Measurements from ENCODE around the gene MED8. TPM values are rescaled to one million over a fixed set of nuclear protein-coding genes. Genes with fewer than 3 reads are reported as not detected.
"Not testable (repeated sequence)": the region's sequence is repeated elsewhere in the genome, so short reads cannot be mapped to it uniquely, and the experiment has no call there.

The MED8 gene
- total and polyA plus RNA-seq, 2 donors from 2014 or later, result 36.5 to 44.3 TPM

DNA sequence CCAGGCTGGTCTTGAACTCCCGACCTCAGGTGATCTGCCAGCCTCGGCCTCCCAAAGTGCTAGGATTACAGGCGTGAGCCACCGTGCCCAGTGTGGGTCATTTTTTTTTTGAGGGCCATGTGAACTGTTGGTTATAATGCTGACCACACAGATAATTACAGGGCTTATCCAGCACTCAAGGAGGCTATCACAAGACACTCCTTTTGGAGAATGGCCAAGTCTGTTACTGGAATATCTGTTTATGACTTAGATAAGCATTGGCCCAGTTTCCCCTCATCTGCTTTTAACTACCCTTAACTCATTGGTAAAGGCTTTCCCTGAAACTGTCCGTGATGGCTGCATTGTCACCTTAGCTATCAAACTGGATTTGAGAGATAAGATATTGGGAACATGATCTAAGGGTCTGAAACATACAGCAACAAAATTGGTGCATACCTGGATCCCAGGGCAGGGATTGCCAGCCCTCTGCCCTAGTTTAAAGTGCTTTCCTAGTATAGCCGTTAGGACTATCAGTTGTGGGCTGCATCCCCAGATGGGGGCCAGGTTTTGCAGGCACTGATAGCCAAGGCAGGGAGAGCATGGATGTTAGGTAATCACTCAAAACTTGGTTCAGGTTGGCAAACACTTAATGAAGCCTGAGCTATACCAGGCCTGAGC lies 15.7 kb upstream of the MED8 start:
- H3K4me3 ChIP-seq (ENCODE audit: low read length in 3 of 3), result no peak overlapping the region
- DNase-seq, result no peak
- no peak overlapping the region for H3K9ac ChIP-seq (ENCODE audit: low read length in 3 of 3)
- TF ChIP-seq, protein P1, sequence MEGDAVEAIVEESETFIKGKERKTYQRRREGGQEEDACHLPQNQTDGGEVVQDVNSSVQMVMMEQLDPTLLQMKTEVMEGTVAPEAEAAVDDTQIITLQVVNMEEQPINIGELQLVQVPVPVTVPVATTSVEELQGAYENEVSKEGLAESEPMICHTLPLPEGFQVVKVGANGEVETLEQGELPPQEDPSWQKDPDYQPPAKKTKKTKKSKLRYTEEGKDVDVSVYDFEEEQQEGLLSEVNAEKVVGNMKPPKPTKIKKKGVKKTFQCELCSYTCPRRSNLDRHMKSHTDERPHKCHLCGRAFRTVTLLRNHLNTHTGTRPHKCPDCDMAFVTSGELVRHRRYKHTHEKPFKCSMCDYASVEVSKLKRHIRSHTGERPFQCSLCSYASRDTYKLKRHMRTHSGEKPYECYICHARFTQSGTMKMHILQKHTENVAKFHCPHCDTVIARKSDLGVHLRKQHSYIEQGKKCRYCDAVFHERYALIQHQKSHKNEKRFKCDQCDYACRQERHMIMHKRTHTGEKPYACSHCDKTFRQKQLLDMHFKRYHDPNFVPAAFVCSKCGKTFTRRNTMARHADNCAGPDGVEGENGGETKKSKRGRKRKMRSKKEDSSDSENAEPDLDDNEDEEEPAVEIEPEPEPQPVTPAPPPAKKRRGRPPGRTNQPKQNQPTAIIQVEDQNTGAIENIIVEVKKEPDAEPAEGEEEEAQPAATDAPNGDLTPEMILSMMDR (IDR thresholded peaks at IDR 0.05; ENCODE audit: borderline replicate concordance, extremely low read depth, insufficient read depth), result no peak
- peaks cover 0 to 5% (median 0%) of the 10 kb centered on the region in 3 donors for H3K4me1 ChIP-seq (ENCODE audit: control insufficient read depth in 2 of 3, insufficient read depth in 2 of 3, low read depth in 1 of 3, low read length in 3 of 3)
- peaks cover 0 to 52% (median 26%) of the 10 kb centered on the region in 3 donors for H3K36me3 ChIP-seq (ENCODE audit: control insufficient read depth in 2 of 3, insufficient read depth in 3 of 3, low read length in 3 of 3)
- no peak for FAIRE-seq
- H3K9me3 ChIP-seq (ENCODE audit: control insufficient read depth in 2 of 3, insufficient read depth in 1 of 3, low read length in 3 of 3), result no peaks in the 10 kb centered on the region
- intact Hi-C loops (cut with DNase I), result no loop called here
- no peaks in the 10 kb centered on the region for H3K27me3 ChIP-seq (ENCODE audit: control insufficient read depth, insufficient read depth, low read length)
- peak overlapping the region in 1 of 2 donors; percentile 1 for H3K27ac ChIP-seq (ENCODE audit: low read depth in 2 of 2, low read length in 2 of 2)

GRCh38 chr1:43404353-43404752 lies 14.8 kb upstream of the MED8 start:
- Histone ChIP-seq H3K4me3 (ENCODE audit: low read length in 3 of 3) (no peak overlapping the region), H3K4me1 (ENCODE audit: control insufficient read depth in 2 of 3, insufficient read depth in 2 of 3, low read depth in 1 of 3, low read length in 3 of 3) (peaks cover 0 to 5% (median 0%) of the 10 kb centered on the region in 3 donors), H3K9ac (ENCODE audit: low read length in 3 of 3) (no peak overlapping the region), H3K27me3 (ENCODE audit: control insufficient read depth, insufficient read depth, low read length) (no peaks in the 10 kb centered on the region), H3K27ac (ENCODE audit: low read depth in 2 of 2, low read length in 2 of 2) (no peak overlapping the region), H3K36me3 (ENCODE audit: control insufficient read depth in 2 of 3, insufficient read depth in 3 of 3, low read length in 3 of 3) (peaks cover 0 to 52% (median 26%) of the 10 kb centered on the region in 3 donors), H3K9me3 (ENCODE audit: control insufficient read depth in 2 of 3, insufficient read depth in 1 of 3, low read length in 3 of 3) (no peaks in the 10 kb centered on the region)
- FAIRE-seq, result no peak
- no peak for DNase-seq
- intact Hi-C loops (cut with DNase I), result no loop called here
- TF ChIP-seq, protein P1 (IDR thresholded peaks at IDR 0.05; ENCODE audit: borderline replicate concordance, extremely low read depth, insufficient read depth), result no peak

- Histone ChIP-seq H3K4me3 (ENCODE audit: low read length in 3 of 3) (no peak overlapping the region), H3K27ac (ENCODE audit: low read depth in 2 of 2, low read length in 2 of 2) (no peak overlapping the region), H3K9ac (ENCODE audit: low read length in 3 of 3) (no peak overlapping the region), H3K9me3 (ENCODE audit: control insufficient read depth in 2 of 3, insufficient read depth in 1 of 3, low read length in 3 of 3) (no peaks in the 10 kb centered on the region), H3K27me3 (ENCODE audit: control insufficient read depth, insufficient read depth, low read length) (no peaks in the 10 kb centered on the region), H3K4me1 (ENCODE audit: control insufficient read depth in 2 of 3, insufficient read depth in 2 of 3, low read depth in 1 of 3, low read length in 3 of 3) (peaks cover 0 to 5% (median 0%) of the 10 kb centered on the region in 3 donors), H3K36me3 (ENCODE audit: control insufficient read depth in 2 of 3, insufficient read depth in 3 of 3, low read length in 3 of 3) (peaks cover 0 to 44% (median 22%) of the 10 kb centered on the region in 3 donors)
- FAIRE-seq (no peak), DNase-seq (peak in 1 of 5 donors; percentile 8)
- TF ChIP-seq, protein P1 (IDR thresholded peaks at IDR 0.05; ENCODE audit: borderline replicate concordance, extremely low read depth, insufficient read depth), result no peak
- intact Hi-C loops (cut with DNase I), result no loop called here
Observed at GRCh38 chr1:43402089-43402865, 12.7 kb upstream of the MED8 start.

- H3K4me3 ChIP-seq (ENCODE audit: low read length in 3 of 3); intact Hi-C loops (cut with DNase I); H3K4me1 ChIP-seq (ENCODE audit: control insufficient read depth in 2 of 3, insufficient read depth in 2 of 3, low read depth in 1 of 3, low read length in 3 of 3); H3K27me3 ChIP-seq (ENCODE audit: control insufficient read depth, insufficient read depth, low read length); H3K9ac ChIP-seq (ENCODE audit: low read length in 3 of 3); H3K27ac ChIP-seq (ENCODE audit: low read depth in 2 of 2, low read length in 2 of 2); H3K9me3 ChIP-seq (ENCODE audit: control insufficient read depth in 2 of 3, insufficient read depth in 1 of 3, low read length in 3 of 3); DNase-seq; FAIRE-seq: not testable (repeated sequence)
- H3K36me3 ChIP-seq (ENCODE audit: control insufficient read depth in 2 of 3, insufficient read depth in 3 of 3, low read length in 3 of 3), result peaks cover 0 to 26% (median 16%) of the 10 kb centered on the region in 3 donors
Observed at GRCh38 chr1:43400441-43400840, 10.8 kb upstream of the MED8 start.
